Liver (tissue), 9 donors: Measurements from ENCODE around the gene CCR9. TPM values are rescaled to one million over a fixed set of nuclear protein-coding genes. Genes with fewer than 3 reads are reported as not detected.

Experiments
- DNase-seq: peaks from one replicate; pipeline ENCODE4 v3.0.0-alpha.2; 2017; ENCODE audit warnings: low spot score
- H3K27ac ChIP-seq, 2 donors: one replicate each; pipeline ENCODE4 v1.7.0; 2013; ENCODE audit warnings: inconsistent platforms in 2 of 2, low read length in 2 of 2, control low read depth in 1 of 2, low read depth in 1 of 2, mild to moderate bottlenecking in 1 of 2
- H3K27me3 ChIP-seq, 4 donors: one replicate each; pipeline versions ENCODE4 v1.6.1 to v1.7.0; 2013; ENCODE audit warnings: low read length in 3 of 4, inconsistent platforms in 1 of 4, mild to moderate bottlenecking in 1 of 4, moderate library complexity in 1 of 4; ENCODE audit not compliant: control insufficient read depth in 4 of 4, insufficient read depth in 4 of 4
- H3K36me3 ChIP-seq, 4 donors: one replicate each; pipeline versions ENCODE4 v1.6.1 to v1.7.0; 2013; ENCODE audit warnings: low read length in 3 of 4, mild to moderate bottlenecking in 3 of 4, low read depth in 1 of 4, moderate library complexity in 1 of 4; ENCODE audit not compliant: control insufficient read depth in 4 of 4, insufficient read depth in 3 of 4
- H3K4me1 ChIP-seq, 4 donors: one replicate each; pipeline versions ENCODE4 v1.6.1 to v1.7.0; 2013; ENCODE audit warnings: low read length in 3 of 4, mild to moderate bottlenecking in 3 of 4, moderate library complexity in 1 of 4; ENCODE audit not compliant: control insufficient read depth in 4 of 4, insufficient read depth in 4 of 4
- H3K4me3 ChIP-seq, 3 donors: one replicate each; pipeline versions ENCODE4 v1.6.1 to v1.7.0; 2013; ENCODE audit warnings: low read length in 3 of 3, control low read depth in 1 of 3, low read depth in 1 of 3, mild to moderate bottlenecking in 1 of 3
- H3K9ac ChIP-seq, 2 donors: one replicate each; pipeline ENCODE4 v1.7.0; 2013; ENCODE audit warnings: low read length in 2 of 2, mild to moderate bottlenecking in 2 of 2, moderate library complexity in 2 of 2, control low read depth in 1 of 2, low read depth in 1 of 2
- H3K9me3 ChIP-seq, 4 donors: one replicate each; pipeline versions ENCODE4 v1.6.1 to v1.7.0; 2013; ENCODE audit warnings: low read length in 3 of 4; ENCODE audit not compliant: control insufficient read depth in 4 of 4
- ATF3 ChIP-seq: IDR thresholded peaks from 2 replicates; pipeline ENCODE4 v1.6.1; 2016; ENCODE audit warnings: antibody characterized with exemption
- CTCF ChIP-seq: fragments of 150-350 bp; IDR thresholded peaks from 2 replicates; pipeline ENCODE4 v1.5.1; 2017; ENCODE audit warnings: improper control_type of control experiment, low read depth, low read length; ENCODE audit not compliant: missing input control
- EGR1 ChIP-seq, 2 donors: IDR thresholded peaks; 2 replicates each; pipeline ENCODE4 v1.6.1; 2016 to 2018; ENCODE audit warnings: antibody characterized with exemption in 2 of 2, low read depth in 2 of 2
- FOXA1 ChIP-seq: IDR thresholded peaks from 2 replicates; pipeline ENCODE4 v1.6.1; 2016; ENCODE audit warnings: antibody characterized with exemption
- FOXA2 ChIP-seq: IDR thresholded peaks from 2 replicates; pipeline ENCODE4 v1.6.1; 2016; ENCODE audit warnings: antibody characterized with exemption
- GABPA ChIP-seq, 2 donors: IDR thresholded peaks in 1 of 2; conservative IDR thresholded peaks in 1 of 2; 2 replicates each; pipeline ENCODE4 v1.6.1; 2016; ENCODE audit warnings: antibody characterized with exemption in 2 of 2, mild to moderate bottlenecking in 1 of 2, moderate library complexity in 1 of 2
- HNF4G ChIP-seq: IDR thresholded peaks from 2 replicates; pipeline ENCODE4 v1.6.1; 2016; ENCODE audit warnings: antibody characterized with exemption
- JUND ChIP-seq, 2 donors: IDR thresholded peaks; 2 replicates each; pipeline ENCODE4 v1.6.1; 2016; ENCODE audit warnings: antibody characterized with exemption in 2 of 2
- MAX ChIP-seq: IDR thresholded peaks from 2 replicates; pipeline ENCODE4 v1.6.1; 2016; ENCODE audit warnings: antibody characterized with exemption
- NR2F2 ChIP-seq: IDR thresholded peaks from 2 replicates; pipeline ENCODE4 v1.6.1; 2016; ENCODE audit warnings: antibody characterized with exemption
- RAD21 ChIP-seq, 2 donors: IDR thresholded peaks; 2 replicates each; pipeline ENCODE4 v1.6.1; 2016; ENCODE audit warnings: antibody characterized with exemption in 2 of 2, mild to moderate bottlenecking in 2 of 2
- REST ChIP-seq: IDR thresholded peaks from 2 replicates; pipeline ENCODE4 v1.6.1; 2016; ENCODE audit warnings: antibody characterized with exemption, mild to moderate bottlenecking
- RXRA ChIP-seq, 2 donors: IDR thresholded peaks; 2 replicates each; pipeline ENCODE4 v1.6.1; 2017 to 2018; ENCODE audit warnings: antibody characterized with exemption in 2 of 2, mild to moderate bottlenecking in 1 of 2
- SP1 ChIP-seq: IDR thresholded peaks from 2 replicates; pipeline ENCODE4 v1.6.1; 2018; ENCODE audit warnings: antibody characterized with exemption, mild to moderate bottlenecking
- TAF1 ChIP-seq: conservative IDR thresholded peaks from 2 replicates; pipeline ENCODE4 v1.6.1; 2016; ENCODE audit warnings: antibody characterized with exemption, mild to moderate bottlenecking
- YY1 ChIP-seq: IDR thresholded peaks from 2 replicates; pipeline ENCODE4 v1.6.1; 2016; ENCODE audit warnings: antibody characterized with exemption, mild to moderate bottlenecking
- ZBTB33 ChIP-seq: IDR thresholded peaks from 2 replicates; pipeline ENCODE4 v1.6.1; 2016; ENCODE audit warnings: antibody characterized with exemption
- WGBS: extraction: QIAGEN DNeasy Blood & Tissue Kit; methylation state at CpG from one replicate; pipeline ENCODE4 v1.1.7; 2013; 5-methylcytosine and 5-hydroxymethylcytosine counted together
- polyA plus RNA-seq, 2 donors: library from polyadenylated mRNA; stranded (reverse) in 1 of 2; unstranded in 1 of 2; fragments of 200-250 nt in 1 of 2; fragments of >200 nt in 1 of 2; fragmentation: Nextera tagmentation in 1 of 2; extraction: Ambion mirVana in 1 of 2; gene quantifications; one replicate each; pipeline versions ENCODE4 v1.2.1 to v1.2.3, GENCODE V29; 2013 to 2015
- total RNA-seq, 2 donors: library from RNA; depleted of rRNA; stranded (reverse); fragments of >200 nt; gene quantifications; one replicate each; pipeline ENCODE4 v1.2.3, GENCODE V29; 2014
- donor health status: healthy.
- donor health status: healthy.
- donor health status: healthy.
- donor health status: healthy.
- donor health status: healthy.

CCR9 gene
- total and polyA plus RNA-seq, 4 donors = 0.28 TPM; not detected in 3

- Histone ChIP-seq H3K36me3 (no peaks in the 10 kb centered on the region), H3K4me1 (no peaks in the 10 kb centered on the region), H3K27ac (no peak overlapping the region), H3K9me3 (no peaks in the 10 kb centered on the region), H3K9ac (no peak overlapping the region), H3K4me3 (no peak overlapping the region), H3K27me3 (no peaks in the 10 kb centered on the region)
- WGBS = 70% methylated on average over 8 of the region's 8 CpGs
- TF ChIP-seq MAX = no peak
- TF ChIP-seq FOXA2 = no peak
- TF ChIP-seq RAD21 (IDR thresholded peaks at IDR 0.05) = no peak
- no peak for TF ChIP-seq CTCF
- TF ChIP-seq TAF1 = no peak
- TF ChIP-seq GABPA (IDR thresholded peaks at IDR 0.05 in 1 of 2, conservative IDR thresholded peaks at IDR 0.05 in 1 of 2) = no peak
- TF ChIP-seq HNF4G = no peak
- TF ChIP-seq YY1 = no peak
- TF ChIP-seq NR2F2 = no peak
- no peak for TF ChIP-seq EGR1 (IDR thresholded peaks at IDR 0.05; ENCODE audit: low read depth in 2 of 2)
- TF ChIP-seq RXRA (IDR thresholded peaks at IDR 0.05) = no peak
- TF ChIP-seq ZBTB33 = no peak
- no peak for TF ChIP-seq ATF3
- TF ChIP-seq SP1 = no peak
- no peak for TF ChIP-seq REST
- TF ChIP-seq JUND (IDR thresholded peaks at IDR 0.05) = no peak
- no peak for TF ChIP-seq FOXA1
- DNase-seq = no peak
Observed at GRCh38 chr3:45881078-45882022, 5.0 kb upstream of the CCR9 start.
